Effector memory CD4-positive, alpha-beta T cell (primary cell): Measurements from ENCODE around the gene NDUFB2.
A peak's percentile ranks its signal among the peaks of the same experiment; 100 is the strongest.
"Not testable (repeated sequence)": the region's sequence is repeated elsewhere in the genome, so short reads cannot be mapped to it uniquely, and the experiment has no call there.

Experiments used
- DNase-seq, 3 donors: peaks; one replicate each; pipeline ENCODE4 v3.0.0-alpha.2; 2020
- H3K27ac ChIP-seq: 2 replicates; pipeline ENCODE4 v1.7.0; 2013; ENCODE audit warnings: mild to moderate bottlenecking, low read length, moderate library complexity; ENCODE audit not compliant: insufficient read depth, poor library complexity, severe bottlenecking
- H3K27me3 ChIP-seq: replicated peaks from 2 replicates; pipeline ENCODE4 v1.7.0; 2013; ENCODE audit warnings: mild to moderate bottlenecking, low read length; ENCODE audit not compliant: insufficient read depth, control insufficient read depth, poor library complexity, severe bottlenecking
- H3K36me3 ChIP-seq: 2 replicates; pipeline ENCODE4 v1.7.0; 2013; ENCODE audit warnings: mild to moderate bottlenecking, low read length, moderate library complexity; ENCODE audit not compliant: control insufficient read depth, insufficient read depth
- H3K4me1 ChIP-seq: 2 replicates; pipeline ENCODE4 v1.7.0; 2013; ENCODE audit warnings: low read length, mild to moderate bottlenecking; ENCODE audit not compliant: control insufficient read depth, insufficient read depth, poor library complexity, severe bottlenecking
- H3K4me3 ChIP-seq: 2 replicates; pipeline ENCODE4 v1.7.0; 2013; ENCODE audit warnings: low read length, low read depth, mild to moderate bottlenecking; ENCODE audit not compliant: insufficient read depth, poor library complexity, severe bottlenecking
- H3K9me3 ChIP-seq: 2 replicates; pipeline ENCODE4 v1.7.0; 2013; ENCODE audit warnings: mild to moderate bottlenecking, low read length, moderate library complexity; ENCODE audit not compliant: control insufficient read depth

Gene NDUFB2

DNA sequence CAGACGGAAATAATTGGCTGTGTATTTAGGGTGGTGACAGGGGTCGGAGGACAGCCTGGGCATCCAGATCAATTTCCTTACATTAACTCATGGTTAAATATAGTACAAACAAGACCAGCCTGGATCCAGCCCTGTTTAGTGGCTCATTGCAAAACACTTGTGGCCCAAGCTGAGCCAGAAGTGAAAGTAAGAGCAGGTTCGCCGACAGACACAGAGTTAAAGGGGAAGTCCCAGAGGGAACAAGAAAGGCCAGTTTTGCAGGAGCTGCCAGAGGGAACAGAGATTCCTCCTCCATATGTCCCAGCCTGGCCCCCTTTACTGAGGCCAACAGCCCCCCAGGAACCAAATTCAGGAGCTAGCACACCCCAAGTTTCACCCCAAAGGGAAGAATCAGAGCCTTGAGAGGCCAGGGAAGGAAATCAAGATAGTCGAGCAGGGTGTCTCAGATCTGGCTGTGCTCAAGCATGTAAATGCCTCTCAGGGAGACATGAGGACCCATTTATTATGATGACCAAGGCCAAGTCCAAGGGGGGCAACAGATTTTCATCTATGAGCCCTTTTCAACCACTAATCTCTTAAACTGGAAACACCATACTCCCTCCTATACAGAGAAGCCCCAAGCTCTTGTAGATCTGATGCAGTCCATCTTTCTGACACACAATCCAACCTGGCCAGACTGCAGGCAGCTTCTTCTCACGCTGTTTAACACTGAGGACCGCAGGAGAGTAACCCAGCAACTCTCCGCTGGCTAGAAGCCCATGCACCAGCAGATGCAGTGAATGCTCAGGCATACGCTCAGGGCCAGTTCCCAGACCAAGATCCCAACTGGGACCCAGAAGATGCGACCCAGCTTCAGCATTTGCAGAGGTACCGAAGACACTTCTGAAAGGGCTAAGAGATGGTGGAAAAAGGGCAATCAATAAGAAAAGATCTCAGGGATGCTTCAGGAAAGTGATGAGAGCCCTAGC is 39.7 kb upstream of the NDUFB2 start:
- no peak for DNase-seq
- no peaks in the 10 kb centered on the region for H3K27me3 ChIP-seq
- H3K4me3 ChIP-seq, result peak overlapping the region; percentile 26

DNA sequence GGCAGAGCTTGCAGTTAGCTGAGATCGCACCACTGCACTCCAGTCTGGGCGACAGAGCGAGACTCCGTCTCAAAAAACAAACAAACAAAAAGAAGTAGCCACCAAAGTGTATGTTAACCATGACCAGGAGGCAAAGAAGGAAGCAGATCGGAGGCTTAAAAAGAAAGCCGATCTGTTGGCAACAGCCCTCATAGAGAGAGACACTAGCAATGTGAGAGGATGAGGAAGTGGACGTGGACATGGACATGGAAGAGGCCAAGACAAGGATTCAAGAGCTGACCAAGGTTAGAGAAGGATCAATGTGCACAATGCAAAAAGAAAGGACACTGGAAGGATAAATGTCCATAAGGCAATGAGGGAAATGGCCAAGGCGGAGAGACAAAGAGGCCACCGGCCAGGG is 38.6 kb upstream of the NDUFB2 start:
- H3K4me3 ChIP-seq, result no peak overlapping the region
- no peaks in the 10 kb centered on the region for H3K36me3 ChIP-seq
- no peak overlapping the region for H3K27ac ChIP-seq
- H3K9me3 ChIP-seq, result no peaks in the 10 kb centered on the region
- H3K4me1 ChIP-seq, result peaks cover 4% of the 10 kb centered on the region
- no peaks in the 10 kb centered on the region for H3K27me3 ChIP-seq
- no peak for DNase-seq

More for the DNA sequence above, 39.7 kb upstream of the NDUFB2 start:
- Histone ChIP-seq H3K4me1 (peaks cover 4% of the 10 kb centered on the region), H3K36me3 (no peaks in the 10 kb centered on the region), H3K27ac (no peak overlapping the region), H3K9me3 (no peaks in the 10 kb centered on the region)

DNA sequence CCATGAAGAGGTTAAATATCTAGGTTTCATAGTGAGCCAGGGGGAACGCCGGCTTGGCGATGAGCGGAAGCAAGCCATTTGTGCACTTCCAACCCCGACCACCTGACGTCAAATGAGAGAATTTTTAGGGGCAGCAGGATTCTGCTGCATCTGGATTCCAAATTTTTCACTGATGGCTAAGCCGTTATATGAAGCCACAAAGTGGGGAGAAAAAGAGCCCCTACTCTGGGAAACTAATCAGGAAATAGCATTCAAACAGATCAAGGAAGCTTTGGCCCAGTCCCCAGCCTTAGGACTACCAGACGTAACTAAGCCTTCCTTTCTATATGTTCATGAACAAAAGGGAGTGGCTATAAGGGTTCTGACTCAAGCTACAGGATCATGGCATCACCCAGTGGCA is 36.7 kb upstream of the NDUFB2 start:
- H3K27ac ChIP-seq, result no peak overlapping the region
- no peaks in the 10 kb centered on the region for H3K36me3 ChIP-seq
- H3K4me1 ChIP-seq, result peaks cover 4% of the 10 kb centered on the region
- DNase-seq, result no peak
- H3K4me3 ChIP-seq, result no peak overlapping the region
- no peaks in the 10 kb centered on the region for H3K9me3 ChIP-seq
- no peaks in the 10 kb centered on the region for H3K27me3 ChIP-seq

DNA sequence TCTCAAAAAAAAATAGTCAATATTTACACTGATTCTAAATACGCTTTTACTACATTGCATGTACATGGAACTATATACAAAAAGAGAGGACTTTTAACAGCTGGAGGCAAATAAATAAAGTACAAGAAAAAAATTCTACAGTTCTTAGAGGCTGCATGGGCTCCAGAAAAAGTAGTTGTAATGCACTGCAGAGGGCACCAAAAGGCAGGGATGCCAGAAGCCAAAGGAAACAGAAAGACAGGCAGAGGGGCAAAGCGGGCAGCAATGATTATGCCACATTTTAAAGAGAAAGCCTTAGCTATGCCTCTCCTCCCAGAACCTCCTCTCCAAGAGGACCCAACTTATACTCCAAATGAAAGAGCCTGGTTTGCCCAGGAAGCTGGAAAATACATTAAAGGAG is 35.4 kb upstream of the NDUFB2 start:
- no peak for DNase-seq
- H3K4me3 ChIP-seq, result no peak overlapping the region
- peaks cover 4% of the 10 kb centered on the region for H3K4me1 ChIP-seq
- no peaks in the 10 kb centered on the region for H3K9me3 ChIP-seq
- H3K27ac ChIP-seq, result no peak overlapping the region
- H3K36me3 ChIP-seq, result no peaks in the 10 kb centered on the region
- H3K27me3 ChIP-seq, result no peaks in the 10 kb centered on the region

DNA sequence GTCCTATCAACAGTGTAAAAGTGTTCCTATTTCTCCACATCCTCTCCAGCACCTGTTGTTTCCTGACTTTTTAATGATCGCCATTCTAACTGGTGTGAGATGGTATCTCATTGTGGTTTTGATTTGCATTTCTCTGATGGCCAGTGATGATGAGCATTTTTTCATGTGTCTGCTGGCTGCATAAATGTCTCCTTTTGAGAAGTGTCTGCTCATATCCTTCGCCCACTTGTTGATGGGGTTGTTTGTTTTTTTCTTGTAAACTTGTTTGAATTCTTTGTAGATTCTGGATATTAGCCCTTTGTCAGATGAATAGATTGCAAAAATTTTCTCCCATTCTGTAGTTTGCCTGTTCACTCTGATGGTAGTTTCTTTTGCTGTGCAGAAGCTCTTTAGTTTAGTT is 33.6 kb upstream of the NDUFB2 start:
- H3K36me3 ChIP-seq, DNase-seq, H3K4me3 ChIP-seq, H3K27ac ChIP-seq, H3K4me1 ChIP-seq, H3K27me3 ChIP-seq, H3K9me3 ChIP-seq: not testable (repeated sequence)

GRCh38 chr7:140667476-140667875 is 29.0 kb upstream of the NDUFB2 start:
- no peak for DNase-seq
- no peaks in the 10 kb centered on the region for H3K36me3 ChIP-seq
- no peaks in the 10 kb centered on the region for H3K27me3 ChIP-seq
- no peaks in the 10 kb centered on the region for H3K4me1 ChIP-seq
- H3K9me3 ChIP-seq, result no peaks in the 10 kb centered on the region
- no peak overlapping the region for H3K27ac ChIP-seq
- H3K4me3 ChIP-seq, result no peak overlapping the region

DNA sequence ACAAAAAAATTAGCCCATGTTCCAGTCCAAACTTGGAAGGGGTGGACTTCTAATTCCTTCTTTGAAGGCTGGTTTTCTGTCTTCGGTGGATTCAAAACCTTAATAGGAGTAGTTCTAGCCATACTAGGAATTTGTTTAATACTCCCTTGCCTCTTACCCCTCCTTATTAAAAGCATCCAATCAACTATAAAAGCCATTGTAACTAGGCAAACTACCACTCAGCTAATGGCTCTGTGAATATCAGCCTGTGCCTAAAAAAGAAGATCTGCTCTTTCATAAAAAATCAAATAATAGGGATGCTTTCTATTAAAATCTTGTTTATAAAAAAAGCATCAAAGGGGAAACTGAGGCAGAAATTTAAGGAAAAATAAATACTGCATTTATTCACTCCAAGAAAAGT is 27.9 kb upstream of the NDUFB2 start:
- Histone ChIP-seq H3K27me3 (no peaks in the 10 kb centered on the region), H3K27ac (no peak overlapping the region), H3K4me3 (no peak overlapping the region), H3K9me3 (no peaks in the 10 kb centered on the region), H3K36me3 (no peaks in the 10 kb centered on the region), H3K4me1 (peaks cover 1% of the 10 kb centered on the region)
- DNase-seq, result no peak

- no peak overlapping the region for H3K4me3 ChIP-seq
- peaks cover 6% of the 10 kb centered on the region for H3K4me1 ChIP-seq
- no peaks in the 10 kb centered on the region for H3K9me3 ChIP-seq
- H3K27ac ChIP-seq, result no peak overlapping the region
- no peaks in the 10 kb centered on the region for H3K27me3 ChIP-seq
- no peak for DNase-seq
- H3K36me3 ChIP-seq, result no peaks in the 10 kb centered on the region
Measured at GRCh38 chr7:140669352-140669751, 27.2 kb upstream of the NDUFB2 start.

DNA sequence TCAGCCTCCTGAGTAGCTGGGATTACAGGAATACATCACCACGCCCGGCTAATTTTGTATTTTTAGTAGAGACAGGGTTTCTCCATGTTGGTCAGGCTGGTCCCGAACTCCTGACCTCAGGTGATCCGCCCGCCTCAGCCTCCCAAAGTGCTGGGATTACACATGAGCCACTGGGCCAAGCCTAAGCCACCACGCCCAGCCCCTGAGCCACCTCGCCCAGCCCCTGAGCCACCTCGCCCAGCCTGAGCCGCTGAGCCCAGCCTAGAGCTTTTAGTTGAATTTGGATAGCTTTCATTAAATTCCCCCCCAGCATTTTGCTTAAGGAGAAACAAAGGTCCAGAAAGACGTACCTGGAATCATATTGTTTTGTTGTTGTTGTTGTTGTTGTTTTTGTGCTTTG is 26.6 kb upstream of the NDUFB2 start:
- not testable (repeated sequence) for H3K27ac ChIP-seq, DNase-seq, H3K27me3 ChIP-seq, H3K4me3 ChIP-seq, H3K36me3 ChIP-seq, H3K9me3 ChIP-seq, H3K4me1 ChIP-seq

GRCh38 chr7:140670343-140670935 is 26.1 kb upstream of the NDUFB2 start:
- no peak for DNase-seq
- no peaks in the 10 kb centered on the region for H3K9me3 ChIP-seq
- no peak overlapping the region for H3K27ac ChIP-seq
- no peaks in the 10 kb centered on the region for H3K27me3 ChIP-seq
- H3K4me1 ChIP-seq, result peaks cover 8% of the 10 kb centered on the region
- H3K36me3 ChIP-seq, result no peaks in the 10 kb centered on the region
- no peak overlapping the region for H3K4me3 ChIP-seq
